GM19035 (cell line): ENCODE results near the gene DDN.

ENCODE experiments used
- ATAC-seq: cut with Tn5 transposase; IDR thresholded peaks from one replicate; pipeline ENCODE4 v1.9.1; 2021; ENCODE audit not compliant: unreplicated experiment

DDN gene

GRCh38 chr12:48999371-49000131, at the start of gene DDN:
Gene DDN (minus strand): TSS chr12:48999375. CDS start chr12:48999287, 88 bp downstream.
- no peak for ATAC-seq

DNA sequence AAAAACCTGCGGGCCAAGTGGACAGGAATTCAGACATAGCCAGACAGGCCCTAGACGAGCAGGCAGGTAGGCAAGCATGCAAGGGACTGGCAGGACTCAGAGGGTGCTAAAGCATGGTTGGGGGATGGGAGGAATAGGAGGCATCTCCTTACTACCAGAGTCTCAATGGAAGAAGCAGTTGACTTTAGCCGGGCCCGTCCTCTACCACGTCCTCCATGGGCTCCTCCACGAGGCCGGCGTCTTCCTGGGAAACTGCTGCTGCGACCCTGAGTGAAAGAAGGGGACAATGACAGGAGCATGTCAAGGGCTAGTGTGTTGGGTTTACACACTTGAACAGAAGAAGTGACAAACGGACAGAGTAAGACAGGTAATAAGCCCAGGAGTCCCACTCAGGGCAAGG, 49.8 kb upstream of the DDN start:
- ATAC-seq, result no peak

- no peak for ATAC-seq
Measured at GRCh38 chr12:49046129-49046895, 47.1 kb upstream of the DDN start.

DNA sequence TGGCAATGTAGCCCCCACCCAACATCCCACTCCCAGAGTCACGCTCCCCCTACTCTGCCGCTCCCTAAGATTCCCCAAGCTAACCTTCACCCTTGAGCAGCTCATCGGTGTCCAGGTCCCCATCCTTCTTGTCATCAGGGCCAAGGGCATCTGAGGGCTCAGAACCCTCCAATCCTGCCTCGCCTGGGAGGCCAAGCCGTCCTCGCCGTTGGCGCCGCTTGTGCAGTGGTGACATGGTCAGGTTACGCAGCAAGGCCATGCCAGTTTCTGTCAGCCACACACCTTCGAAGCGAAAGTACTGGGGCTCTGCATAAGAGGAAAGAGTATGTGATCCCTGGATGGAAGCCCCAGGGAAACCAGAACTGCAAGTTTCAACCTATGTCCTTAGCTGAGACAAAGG, 45.5 kb upstream of the DDN start:
- ATAC-seq, result no peak

DNA sequence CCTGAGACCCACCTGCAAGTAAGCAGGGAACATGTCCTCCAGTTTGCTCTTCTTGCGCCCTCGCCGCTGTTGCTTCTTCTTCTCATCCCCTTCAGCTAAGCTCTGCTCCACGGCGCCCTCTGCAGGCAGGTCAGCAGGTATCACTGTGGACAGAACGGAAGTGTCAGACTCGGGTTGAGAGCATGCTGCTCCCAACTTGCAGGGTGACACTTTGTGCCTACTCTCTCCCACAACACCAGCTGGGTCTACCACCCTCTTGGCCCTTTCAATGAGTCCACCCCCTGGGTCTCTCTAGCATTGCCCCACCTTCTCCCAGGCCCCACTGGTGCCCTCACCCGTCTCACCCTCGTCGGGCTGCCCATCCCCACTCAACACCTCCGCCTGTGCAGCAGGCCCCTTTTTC, 44.7 kb upstream of the DDN start:
- no peak for ATAC-seq

DNA sequence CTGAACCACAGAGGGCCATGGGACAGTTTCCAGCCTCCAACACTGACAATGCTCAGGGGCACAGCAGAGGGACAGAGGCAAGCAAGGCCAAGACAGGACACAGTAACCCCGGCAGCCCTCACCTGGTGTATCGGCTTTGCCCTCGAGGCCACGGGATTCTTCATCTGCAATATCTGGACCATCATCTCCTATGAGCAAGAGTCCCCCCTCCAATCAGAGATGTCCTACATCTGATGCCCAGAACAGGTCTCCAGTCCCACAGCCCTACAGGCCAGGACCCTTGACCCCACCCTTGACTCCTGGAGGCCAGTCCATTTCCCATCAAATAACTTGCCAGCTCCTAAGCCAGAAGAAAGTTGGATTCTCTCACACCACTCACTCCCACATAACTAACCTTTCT, 44.1 kb upstream of the DDN start:
- no peak for ATAC-seq

GRCh38 chr12:49041881-49042484, 42.8 kb upstream of the DDN start:
- no peak for ATAC-seq

DNA sequence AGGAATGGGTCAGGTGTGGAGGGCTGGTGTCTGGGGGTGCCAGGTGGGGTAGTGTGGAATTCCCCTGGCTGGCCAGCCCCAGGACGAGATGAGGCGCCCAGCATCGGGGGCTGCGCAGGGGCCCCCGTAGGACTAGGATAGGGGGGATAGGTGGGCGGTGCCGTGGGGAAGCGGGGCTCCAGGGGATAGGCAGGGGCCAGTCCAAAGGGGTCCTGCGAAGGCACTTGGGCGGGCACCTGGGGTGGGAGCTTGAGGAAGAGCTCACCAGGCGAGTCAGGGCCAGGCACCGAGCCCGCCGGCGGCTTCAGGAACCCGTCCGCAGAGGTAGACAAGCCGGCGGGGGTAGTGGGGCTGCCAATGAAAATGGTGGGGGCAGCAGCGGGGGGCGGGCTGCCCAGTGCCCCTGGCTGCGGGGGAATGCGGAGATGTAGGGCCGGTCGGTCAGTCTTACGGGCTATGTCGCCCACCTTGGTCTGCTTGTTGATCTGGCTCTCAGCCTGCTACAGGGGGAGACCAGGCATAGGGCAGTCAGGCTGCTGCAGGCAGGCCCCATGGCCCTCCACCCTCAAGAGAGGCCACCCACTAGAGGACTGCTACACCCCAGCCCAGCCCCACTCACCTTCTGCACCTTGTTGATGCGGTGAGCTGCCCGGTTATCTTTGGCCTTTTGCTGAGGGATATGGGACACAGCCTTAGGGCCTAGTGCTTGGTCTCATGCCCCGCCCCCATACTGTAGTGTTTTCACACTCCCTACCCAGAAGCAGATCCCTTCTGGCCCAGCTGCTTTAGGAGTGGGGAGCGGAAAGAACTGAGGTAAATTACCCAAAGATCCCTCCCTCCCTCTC, 42.1 kb upstream of the DDN start:
- no peak for ATAC-seq

DNA sequence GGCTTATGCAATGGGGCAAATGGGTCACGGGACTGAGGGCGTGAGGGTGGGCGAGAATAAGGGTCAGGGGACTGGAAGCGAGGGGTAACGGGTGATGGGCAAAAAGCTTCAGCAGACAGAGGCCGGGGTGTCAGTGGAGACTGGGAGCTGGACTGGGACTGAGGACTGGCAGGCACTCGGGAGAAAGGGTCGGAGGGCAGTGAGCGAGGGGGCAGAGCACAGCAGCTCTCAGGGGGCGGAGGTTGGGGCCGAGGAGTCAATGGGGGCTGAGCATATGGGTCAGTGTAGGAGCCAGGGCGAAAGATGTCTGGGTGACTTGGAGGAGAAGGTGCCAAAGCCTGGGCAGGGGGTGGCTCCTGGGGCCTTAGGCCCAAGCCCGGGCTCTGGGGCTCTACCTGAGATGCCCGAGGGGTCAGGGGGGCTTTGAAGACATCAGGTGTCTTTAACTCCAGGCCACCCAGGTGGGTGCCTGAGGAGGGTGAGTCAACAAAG, 41.2 kb upstream of the DDN start:
- ATAC-seq, result no peak

DNA sequence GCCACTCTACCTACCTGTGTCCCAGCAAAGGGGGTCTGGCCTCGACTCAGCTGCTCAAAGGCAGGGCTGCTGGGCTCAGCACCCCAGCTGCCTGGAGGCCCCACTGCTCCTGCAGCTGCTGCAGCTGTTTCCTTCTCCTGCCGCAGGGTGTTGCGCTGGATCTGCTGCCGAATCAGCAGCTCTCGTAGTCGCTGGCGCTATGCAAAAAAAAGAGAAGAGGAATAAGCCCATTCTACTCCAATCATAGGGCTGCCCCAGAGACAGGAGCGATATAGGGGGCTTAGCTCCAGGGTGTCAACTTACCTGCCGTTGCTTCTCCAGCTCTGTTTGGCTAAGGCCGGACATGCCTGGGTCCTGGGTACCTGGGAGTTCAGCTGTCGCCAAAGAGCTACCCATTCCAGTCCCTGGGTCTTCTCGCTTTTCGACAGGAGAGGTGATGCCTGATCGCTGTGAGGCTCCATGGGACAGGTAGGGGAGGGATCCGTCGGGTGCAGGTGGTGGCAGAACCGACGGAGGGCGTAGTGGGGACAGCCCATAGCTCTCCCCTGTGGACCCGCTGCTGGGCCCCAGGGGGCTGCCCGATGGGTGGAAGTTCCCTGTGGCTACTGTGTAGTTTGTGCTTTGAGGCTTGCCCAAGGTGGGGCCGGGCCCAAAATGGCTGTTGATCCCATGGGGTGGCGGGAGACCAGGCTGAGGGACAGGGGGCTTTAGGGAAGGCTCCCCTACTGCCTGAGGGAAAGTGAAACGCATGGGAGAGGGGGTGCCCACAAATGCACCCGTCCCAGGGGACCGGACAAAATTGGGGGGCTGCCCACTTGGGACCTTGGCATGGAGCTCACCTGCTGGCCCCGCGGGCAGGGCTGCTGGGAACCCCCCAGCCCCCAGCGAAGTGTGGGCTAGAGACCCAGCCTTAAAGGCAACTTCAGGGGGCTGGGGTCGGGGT, 40.5 kb upstream of the DDN start:
- no peak for ATAC-seq

GRCh38 chr12:49038291-49038955, 39.2 kb upstream of the DDN start:
- no peak for ATAC-seq

- no peak for ATAC-seq
Measured at GRCh38 chr12:49037947-49038237, 38.7 kb upstream of the DDN start.

- ATAC-seq, result no peak
Measured at GRCh38 chr12:49037111-49037946, 38.2 kb upstream of the DDN start.

DNA sequence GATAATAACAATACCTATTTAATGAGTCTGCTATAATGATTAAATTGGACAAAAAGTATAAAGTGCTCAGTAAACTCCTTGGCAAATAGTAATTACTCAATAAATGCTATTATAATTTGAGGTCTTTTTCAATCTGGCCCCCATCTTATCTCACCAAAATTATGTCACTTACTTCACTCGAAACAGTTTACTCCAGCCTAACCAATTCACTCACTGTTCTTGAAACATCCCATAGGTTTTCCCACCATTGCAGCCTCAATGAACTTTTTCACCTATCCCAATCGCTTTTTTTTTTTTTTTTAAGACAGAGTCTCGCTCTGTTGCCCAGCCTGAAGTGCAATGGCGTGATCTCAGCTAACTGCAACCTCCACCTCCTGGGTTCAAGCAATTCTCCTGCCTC, 36.9 kb upstream of the DDN start:
- no peak for ATAC-seq

GRCh38 chr12:49034286-49034622, 35.1 kb upstream of the DDN start:
- no peak for ATAC-seq

DNA sequence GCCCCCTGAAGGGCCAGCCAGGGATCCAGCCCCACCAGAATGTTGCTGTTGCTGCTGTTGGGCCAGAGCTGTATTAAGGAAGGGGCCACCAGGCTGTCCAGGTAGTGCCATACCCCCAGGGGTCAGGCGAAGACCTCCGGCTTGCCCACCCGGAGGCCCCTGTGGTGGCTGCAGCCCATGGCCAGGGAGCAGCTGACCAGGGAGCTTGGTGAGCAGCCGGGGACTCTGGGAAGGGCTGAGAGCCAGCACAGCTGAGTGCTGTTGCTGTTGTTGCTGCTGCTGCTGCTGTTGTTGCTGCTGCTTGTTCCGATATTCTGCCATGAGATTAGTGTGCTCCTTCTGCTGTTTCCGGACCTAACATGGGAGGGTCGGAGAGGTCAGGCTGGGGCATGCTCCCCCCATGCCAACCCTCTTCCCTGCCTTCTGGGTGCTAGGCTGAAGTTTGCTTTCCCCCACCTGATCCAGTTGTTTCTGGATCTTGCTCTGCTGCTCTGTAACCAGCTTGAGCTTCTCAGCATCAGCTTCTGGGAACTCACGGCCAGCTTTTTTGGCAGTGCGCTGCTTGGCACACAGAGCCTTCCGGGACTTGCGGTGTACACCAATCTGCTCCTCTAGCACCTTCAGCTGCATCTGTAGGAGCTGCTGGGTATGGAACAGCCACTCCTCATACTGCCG, 34.6 kb upstream of the DDN start:
- ATAC-seq, result no peak

DNA sequence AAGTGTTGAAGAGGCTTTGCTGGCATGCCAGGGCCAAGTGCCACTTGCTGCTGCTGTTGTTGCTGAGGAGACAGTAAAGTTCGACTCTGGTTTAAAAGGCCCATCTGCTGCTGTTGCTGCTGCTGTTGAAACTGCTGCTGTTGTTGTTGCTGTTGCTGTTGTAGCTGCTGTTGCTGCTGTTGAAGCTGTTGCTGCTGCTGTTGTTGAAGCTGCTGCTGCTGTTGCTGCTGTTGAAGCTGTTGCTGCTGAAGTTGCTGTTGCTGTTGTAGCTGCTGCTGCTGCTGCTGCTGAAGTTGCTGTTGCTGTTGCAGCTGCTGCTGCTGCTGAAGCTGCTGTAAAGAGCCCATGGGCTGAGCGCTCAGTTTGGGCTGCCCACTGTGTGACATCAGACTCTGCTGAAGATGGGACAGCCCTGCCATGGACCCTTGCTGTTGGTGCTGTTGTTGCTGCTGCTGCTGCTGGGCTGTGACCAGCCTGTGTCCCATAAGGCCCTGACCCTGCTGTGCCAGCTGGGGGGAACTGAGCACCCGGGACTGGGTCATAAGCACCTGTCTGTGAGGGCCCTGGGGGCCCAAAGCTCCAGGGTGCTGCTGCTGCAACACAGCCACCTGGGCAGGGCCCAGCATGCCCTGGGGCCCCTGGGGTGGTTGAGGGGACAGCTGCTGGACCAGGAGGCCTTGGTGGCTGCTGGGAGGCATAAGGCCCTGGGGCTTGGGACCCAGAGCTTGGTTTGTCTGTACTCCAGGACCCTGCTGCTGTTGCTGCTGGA, 33.7 kb upstream of the DDN start:
- no peak for ATAC-seq

- ATAC-seq, result no peak
Measured at GRCh38 chr12:49032276-49032675, 33.1 kb upstream of the DDN start.
